GM12801 (cell line): Measurements from ENCODE around the gene SLC29A4.

Source experiments
- TF ChIP-seq, protein P1 (sequence below): IDR thresholded peaks from one replicate; pipeline ENCODE4 v1.5.1; 2011; ENCODE audit warnings: control low read depth; ENCODE audit not compliant: insufficient read length; ENCODE audit errors: extremely low read depth

Gene SLC29A4

DNA sequence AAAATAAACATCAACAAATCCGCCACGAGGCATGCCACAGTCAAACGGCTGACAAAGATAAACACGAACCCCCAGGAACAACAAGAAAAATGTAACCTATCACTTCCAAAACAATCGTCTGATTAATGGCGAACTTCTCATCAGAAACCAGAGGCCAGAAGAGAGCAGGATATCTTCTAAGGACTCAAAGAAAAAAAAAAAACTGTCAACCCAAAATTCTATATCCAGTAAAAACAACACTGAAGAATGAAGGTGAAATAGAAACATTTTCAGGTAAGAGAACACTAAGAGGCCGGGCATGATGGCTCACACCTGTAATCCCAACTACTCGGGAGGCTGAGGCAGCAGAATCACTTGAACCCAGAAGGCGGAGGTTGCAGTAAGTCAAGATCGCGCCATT is 54.3 kb downstream of the SLC29A4 start:
- TF ChIP-seq, protein P1, sequence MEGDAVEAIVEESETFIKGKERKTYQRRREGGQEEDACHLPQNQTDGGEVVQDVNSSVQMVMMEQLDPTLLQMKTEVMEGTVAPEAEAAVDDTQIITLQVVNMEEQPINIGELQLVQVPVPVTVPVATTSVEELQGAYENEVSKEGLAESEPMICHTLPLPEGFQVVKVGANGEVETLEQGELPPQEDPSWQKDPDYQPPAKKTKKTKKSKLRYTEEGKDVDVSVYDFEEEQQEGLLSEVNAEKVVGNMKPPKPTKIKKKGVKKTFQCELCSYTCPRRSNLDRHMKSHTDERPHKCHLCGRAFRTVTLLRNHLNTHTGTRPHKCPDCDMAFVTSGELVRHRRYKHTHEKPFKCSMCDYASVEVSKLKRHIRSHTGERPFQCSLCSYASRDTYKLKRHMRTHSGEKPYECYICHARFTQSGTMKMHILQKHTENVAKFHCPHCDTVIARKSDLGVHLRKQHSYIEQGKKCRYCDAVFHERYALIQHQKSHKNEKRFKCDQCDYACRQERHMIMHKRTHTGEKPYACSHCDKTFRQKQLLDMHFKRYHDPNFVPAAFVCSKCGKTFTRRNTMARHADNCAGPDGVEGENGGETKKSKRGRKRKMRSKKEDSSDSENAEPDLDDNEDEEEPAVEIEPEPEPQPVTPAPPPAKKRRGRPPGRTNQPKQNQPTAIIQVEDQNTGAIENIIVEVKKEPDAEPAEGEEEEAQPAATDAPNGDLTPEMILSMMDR: no peak

DNA sequence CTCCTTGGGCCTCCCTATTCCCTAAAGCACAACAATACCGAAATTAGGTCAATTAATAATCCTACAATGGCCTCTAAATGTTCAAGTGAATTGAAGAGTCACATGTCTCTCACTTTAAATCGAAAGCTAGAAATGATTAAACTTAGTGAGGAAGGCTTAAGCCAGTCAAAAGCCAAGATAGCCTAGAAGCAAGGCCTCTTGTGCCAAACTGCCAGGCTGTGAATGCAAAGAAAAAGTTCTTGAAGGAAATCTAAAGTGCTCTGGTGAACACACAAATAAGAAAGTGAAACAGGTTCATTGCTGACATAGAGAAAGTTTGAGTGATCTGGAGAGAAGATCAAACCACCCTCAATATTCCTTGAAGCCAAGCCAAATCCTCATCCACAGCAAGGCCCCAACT is 57.2 kb downstream of the SLC29A4 start:
- TF ChIP-seq, protein P1: no peak

DNA sequence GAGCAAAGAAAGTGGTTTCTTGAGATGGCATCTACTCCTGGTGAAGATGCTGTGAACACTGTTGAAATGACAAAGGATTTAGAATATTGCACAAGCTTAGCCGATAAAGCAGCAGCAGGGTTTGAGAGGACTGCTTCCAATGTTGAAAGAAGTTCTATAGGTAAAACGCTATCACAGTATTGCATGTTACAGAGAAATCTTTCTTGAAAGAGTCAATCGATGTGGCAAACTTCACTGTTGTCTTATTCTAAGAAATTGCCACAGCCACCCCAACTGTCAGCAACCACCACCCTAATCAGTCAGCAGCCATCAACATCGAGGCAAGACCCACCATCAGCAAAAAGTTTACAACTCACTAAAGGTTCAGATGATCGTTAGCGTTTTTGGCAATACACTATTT is 59.9 kb downstream of the SLC29A4 start:
- TF ChIP-seq, protein P1: no peak

DNA sequence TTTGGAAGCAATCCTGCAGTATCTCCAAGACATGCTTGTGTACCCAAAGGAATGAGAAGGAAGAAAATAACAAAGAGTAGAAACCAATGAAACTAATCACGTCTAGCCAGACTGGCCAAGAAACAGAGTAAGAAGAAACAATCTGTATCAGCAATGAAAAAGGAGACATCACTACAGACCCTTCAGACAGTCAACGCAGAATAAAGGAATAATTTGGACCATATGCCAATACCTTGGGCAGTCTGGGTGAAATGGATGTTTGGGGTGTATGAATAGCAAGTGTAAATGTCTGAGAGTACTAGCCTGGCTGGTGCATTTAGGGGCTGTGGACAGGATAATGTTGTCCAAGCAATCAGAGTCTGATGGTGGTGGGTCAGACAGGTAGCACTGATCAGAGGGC is 61.1 kb downstream of the SLC29A4 start:
- TF ChIP-seq, protein P1: no peak

DNA sequence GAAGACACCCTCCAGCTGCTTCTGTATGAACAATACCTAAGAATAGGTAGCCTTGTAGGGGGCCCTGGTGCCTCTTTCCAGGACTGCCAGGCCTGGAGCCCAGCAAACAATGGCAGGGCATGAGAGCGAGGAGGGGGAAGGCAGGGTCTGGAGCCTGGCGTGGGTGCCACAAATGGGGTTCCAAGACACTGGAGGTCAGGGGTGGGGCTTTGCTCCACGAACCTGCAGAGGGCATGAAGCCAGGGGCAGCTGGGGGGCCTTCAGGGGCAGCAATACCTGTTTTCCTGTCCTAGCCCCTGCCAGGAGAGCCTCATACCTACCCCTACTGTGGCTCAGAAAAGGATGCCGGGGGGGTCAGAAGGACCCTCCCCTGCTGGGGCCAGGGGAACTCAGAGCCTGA is 61.6 kb downstream of the SLC29A4 start:
- TF ChIP-seq, protein P1: no peak

DNA sequence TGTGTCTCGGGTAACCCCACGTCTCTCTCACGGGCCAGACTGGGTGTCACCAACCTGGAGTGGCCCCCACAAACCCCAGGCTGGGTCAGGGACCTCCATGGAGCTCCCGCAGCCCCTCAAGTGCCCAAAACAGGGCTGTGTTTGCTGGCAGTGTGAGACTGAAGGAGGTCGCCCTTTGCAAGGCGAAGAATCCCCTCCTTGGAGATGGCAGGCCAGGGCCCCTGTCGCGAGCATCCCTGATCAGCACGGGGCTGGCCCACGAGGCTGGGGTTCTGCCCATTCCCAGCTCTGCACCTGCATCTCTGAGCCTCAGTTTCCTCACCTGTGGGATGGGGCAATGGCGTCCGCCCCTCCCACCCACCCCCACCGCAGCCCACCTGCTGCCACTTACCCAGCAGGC is 62.4 kb downstream of the SLC29A4 start:
- TF ChIP-seq, protein P1: no peak

DNA sequence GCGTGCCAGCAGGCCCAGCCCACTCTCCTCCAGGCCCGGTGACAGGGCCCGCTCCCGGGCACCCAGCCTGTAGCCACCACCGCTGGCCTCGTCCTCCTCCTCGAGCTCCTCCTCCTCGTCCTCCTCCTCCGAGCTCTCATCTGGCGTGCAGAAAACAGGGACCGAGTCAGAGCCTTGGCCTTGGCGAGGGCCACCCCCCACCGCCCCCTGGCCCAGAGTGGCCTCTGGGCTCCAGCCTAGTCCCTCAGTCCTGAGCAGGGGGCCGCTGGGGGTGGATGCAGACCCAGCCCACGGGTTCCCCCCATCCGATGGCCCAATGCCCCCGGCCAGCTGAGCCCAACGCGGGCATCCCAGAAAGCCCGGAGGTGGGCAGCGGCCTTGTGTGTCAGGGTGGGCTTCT is 62.9 kb downstream of the SLC29A4 start:
- TF ChIP-seq, protein P1: no peak
